H1 (cell line): Measurements from ENCODE around the gene BPGM.

Source experiments
- CEBPB ChIP-seq: IDR thresholded peaks from 2 replicates; pipeline ENCODE4 v1.6.1; 2012; ENCODE audit warnings: low read depth, low read length
- CHD2 ChIP-seq: IDR thresholded peaks from 2 replicates; pipeline ENCODE4 v1.6.1; 2012; ENCODE audit warnings: low read length, improper control_type of control experiment
- EZH2 ChIP-seq: fragments of 200-600 bp; sonication (generic); IDR thresholded peaks from 2 replicates; pipeline ENCODE4 v1.7.1; 2012; ENCODE audit warnings: low read depth, mild to moderate bottlenecking, moderate library complexity, low read length, inconsistent platforms; ENCODE audit not compliant: severe bottlenecking
- KDM1A ChIP-seq: fragments of 200-600, 300-600 bp; sonication (generic); IDR thresholded peaks from 2 replicates; pipeline ENCODE4 v1.7.1; 2016; ENCODE audit warnings: mild to moderate bottlenecking, low read length, borderline replicate concordance
- POLR2A ChIP-seq, 2 experiments: IDR thresholded peaks; 1 replicate in 1 of 2; 2 replicates in 1 of 2; pipeline ENCODE4 v1.6.1; 2011; ENCODE audit warnings: low read depth in 2 of 2, low read length in 2 of 2, mild to moderate bottlenecking in 2 of 2; ENCODE audit errors: control extremely low read depth in 1 of 2
- POLR2AphosphoS5 ChIP-seq: IDR thresholded peaks from 2 replicates; pipeline ENCODE4 v1.6.1; 2011; ENCODE audit warnings: low read depth, low read length
- SRF ChIP-seq: IDR thresholded peaks from 2 replicates; pipeline ENCODE4 v1.6.1; 2011; ENCODE audit warnings: mild to moderate bottlenecking, low read depth, low read length, moderate library complexity
- YY1 ChIP-seq: IDR thresholded peaks from 2 replicates; pipeline ENCODE4 v1.6.1; 2011; ENCODE audit warnings: low read depth, mild to moderate bottlenecking, low read length
- TF ChIP-seq, protein P1 (sequence below): fragments of 300-600 bp; sonication (generic); IDR thresholded peaks from 2 replicates; pipeline ENCODE4 v1.7.1; 2012; ENCODE audit warnings: low read length, moderate library complexity, mild to moderate bottlenecking, inconsistent platforms; ENCODE audit not compliant: insufficient replicate concordance
- TF ChIP-seq, protein P2 (sequence below), 3 experiments: IDR thresholded peaks; 1 replicate in 2 of 3; 2 replicates in 1 of 3; pipeline versions ENCODE4 v1.5.1 to v1.6.1; 2011; ENCODE audit warnings: low read length in 3 of 3, mild to moderate bottlenecking in 3 of 3, inconsistent platforms in 2 of 3, low read depth in 1 of 3, moderate library complexity in 1 of 3; ENCODE audit not compliant: insufficient read depth in 1 of 3; ENCODE audit errors: control extremely low read depth in 1 of 3

DNA sequence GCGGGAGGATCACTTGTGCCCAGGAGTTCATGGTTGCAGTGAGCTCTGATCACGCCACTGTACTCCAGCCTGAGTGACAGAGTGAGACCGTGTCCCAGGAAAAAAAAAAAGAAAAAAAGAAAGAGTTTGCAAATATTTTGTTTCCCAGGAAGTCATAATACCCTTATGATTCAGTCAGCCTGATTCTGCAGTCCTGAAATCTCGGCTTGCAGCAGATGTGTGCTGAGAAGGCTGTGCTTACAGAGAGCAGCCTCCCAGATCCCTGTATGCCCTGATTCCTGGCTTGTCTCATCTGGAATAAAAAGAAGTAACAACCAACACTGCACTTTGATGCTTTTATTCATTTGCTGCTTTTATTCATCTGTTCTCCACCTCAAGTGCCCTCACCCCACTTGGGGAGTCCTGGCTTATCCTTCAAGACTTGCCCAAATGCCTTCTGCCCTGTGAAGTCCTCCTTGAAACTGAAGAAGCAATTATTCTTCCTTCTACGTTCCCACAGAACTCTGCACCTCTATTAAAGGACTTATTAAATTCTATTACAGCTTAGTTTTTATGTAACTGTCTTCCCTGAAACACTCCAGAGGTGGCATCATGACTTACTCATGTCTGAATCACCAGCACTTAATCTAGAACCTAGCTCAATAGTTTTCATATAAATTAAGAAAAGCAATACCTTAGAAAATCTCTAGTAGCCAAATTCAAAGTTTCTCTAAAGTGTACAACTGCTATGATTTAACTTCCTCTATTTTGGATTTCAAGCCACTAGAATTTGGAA, 27.7 kb upstream of the BPGM start:
- TF ChIP-seq POLR2A (IDR thresholded peaks at IDR 0.05; ENCODE audit: control extremely low read depth in 1 of 2, low read depth in 2 of 2, low read length in 2 of 2): no peak
- TF ChIP-seq, protein P1, sequence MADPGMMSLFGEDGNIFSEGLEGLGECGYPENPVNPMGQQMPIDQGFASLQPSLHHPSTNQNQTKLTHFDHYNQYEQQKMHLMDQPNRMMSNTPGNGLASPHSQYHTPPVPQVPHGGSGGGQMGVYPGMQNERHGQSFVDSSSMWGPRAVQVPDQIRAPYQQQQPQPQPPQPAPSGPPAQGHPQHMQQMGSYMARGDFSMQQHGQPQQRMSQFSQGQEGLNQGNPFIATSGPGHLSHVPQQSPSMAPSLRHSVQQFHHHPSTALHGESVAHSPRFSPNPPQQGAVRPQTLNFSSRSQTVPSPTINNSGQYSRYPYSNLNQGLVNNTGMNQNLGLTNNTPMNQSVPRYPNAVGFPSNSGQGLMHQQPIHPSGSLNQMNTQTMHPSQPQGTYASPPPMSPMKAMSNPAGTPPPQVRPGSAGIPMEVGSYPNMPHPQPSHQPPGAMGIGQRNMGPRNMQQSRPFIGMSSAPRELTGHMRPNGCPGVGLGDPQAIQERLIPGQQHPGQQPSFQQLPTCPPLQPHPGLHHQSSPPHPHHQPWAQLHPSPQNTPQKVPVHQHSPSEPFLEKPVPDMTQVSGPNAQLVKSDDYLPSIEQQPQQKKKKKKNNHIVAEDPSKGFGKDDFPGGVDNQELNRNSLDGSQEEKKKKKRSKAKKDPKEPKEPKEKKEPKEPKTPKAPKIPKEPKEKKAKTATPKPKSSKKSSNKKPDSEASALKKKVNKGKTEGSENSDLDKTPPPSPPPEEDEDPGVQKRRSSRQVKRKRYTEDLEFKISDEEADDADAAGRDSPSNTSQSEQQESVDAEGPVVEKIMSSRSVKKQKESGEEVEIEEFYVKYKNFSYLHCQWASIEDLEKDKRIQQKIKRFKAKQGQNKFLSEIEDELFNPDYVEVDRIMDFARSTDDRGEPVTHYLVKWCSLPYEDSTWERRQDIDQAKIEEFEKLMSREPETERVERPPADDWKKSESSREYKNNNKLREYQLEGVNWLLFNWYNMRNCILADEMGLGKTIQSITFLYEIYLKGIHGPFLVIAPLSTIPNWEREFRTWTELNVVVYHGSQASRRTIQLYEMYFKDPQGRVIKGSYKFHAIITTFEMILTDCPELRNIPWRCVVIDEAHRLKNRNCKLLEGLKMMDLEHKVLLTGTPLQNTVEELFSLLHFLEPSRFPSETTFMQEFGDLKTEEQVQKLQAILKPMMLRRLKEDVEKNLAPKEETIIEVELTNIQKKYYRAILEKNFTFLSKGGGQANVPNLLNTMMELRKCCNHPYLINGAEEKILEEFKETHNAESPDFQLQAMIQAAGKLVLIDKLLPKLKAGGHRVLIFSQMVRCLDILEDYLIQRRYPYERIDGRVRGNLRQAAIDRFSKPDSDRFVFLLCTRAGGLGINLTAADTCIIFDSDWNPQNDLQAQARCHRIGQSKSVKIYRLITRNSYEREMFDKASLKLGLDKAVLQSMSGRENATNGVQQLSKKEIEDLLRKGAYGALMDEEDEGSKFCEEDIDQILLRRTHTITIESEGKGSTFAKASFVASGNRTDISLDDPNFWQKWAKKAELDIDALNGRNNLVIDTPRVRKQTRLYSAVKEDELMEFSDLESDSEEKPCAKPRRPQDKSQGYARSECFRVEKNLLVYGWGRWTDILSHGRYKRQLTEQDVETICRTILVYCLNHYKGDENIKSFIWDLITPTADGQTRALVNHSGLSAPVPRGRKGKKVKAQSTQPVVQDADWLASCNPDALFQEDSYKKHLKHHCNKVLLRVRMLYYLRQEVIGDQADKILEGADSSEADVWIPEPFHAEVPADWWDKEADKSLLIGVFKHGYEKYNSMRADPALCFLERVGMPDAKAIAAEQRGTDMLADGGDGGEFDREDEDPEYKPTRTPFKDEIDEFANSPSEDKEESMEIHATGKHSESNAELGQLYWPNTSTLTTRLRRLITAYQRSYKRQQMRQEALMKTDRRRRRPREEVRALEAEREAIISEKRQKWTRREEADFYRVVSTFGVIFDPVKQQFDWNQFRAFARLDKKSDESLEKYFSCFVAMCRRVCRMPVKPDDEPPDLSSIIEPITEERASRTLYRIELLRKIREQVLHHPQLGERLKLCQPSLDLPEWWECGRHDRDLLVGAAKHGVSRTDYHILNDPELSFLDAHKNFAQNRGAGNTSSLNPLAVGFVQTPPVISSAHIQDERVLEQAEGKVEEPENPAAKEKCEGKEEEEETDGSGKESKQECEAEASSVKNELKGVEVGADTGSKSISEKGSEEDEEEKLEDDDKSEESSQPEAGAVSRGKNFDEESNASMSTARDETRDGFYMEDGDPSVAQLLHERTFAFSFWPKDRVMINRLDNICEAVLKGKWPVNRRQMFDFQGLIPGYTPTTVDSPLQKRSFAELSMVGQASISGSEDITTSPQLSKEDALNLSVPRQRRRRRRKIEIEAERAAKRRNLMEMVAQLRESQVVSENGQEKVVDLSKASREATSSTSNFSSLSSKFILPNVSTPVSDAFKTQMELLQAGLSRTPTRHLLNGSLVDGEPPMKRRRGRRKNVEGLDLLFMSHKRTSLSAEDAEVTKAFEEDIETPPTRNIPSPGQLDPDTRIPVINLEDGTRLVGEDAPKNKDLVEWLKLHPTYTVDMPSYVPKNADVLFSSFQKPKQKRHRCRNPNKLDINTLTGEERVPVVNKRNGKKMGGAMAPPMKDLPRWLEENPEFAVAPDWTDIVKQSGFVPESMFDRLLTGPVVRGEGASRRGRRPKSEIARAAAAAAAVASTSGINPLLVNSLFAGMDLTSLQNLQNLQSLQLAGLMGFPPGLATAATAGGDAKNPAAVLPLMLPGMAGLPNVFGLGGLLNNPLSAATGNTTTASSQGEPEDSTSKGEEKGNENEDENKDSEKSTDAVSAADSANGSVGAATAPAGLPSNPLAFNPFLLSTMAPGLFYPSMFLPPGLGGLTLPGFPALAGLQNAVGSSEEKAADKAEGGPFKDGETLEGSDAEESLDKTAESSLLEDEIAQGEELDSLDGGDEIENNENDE: no peak
- no peak for TF ChIP-seq CEBPB
- TF ChIP-seq, protein P2, sequence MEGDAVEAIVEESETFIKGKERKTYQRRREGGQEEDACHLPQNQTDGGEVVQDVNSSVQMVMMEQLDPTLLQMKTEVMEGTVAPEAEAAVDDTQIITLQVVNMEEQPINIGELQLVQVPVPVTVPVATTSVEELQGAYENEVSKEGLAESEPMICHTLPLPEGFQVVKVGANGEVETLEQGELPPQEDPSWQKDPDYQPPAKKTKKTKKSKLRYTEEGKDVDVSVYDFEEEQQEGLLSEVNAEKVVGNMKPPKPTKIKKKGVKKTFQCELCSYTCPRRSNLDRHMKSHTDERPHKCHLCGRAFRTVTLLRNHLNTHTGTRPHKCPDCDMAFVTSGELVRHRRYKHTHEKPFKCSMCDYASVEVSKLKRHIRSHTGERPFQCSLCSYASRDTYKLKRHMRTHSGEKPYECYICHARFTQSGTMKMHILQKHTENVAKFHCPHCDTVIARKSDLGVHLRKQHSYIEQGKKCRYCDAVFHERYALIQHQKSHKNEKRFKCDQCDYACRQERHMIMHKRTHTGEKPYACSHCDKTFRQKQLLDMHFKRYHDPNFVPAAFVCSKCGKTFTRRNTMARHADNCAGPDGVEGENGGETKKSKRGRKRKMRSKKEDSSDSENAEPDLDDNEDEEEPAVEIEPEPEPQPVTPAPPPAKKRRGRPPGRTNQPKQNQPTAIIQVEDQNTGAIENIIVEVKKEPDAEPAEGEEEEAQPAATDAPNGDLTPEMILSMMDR (IDR thresholded peaks at IDR 0.05; ENCODE audit: control extremely low read depth in 1 of 3, insufficient read depth in 1 of 3, low read depth in 1 of 3, low read length in 3 of 3): no peak
- TF ChIP-seq SRF: no peak
- no peak for TF ChIP-seq EZH2
- TF ChIP-seq POLR2AphosphoS5: no peak
- no peak for TF ChIP-seq KDM1A
- no peak for TF ChIP-seq CHD2
- TF ChIP-seq YY1: no peak
